ENCODE data around the gene TNS2. TPM values are rescaled to one million over a fixed set of nuclear protein-coding genes. Genes with fewer than 3 reads are reported as not detected.
"Not testable (repeated sequence)": the region's sequence is repeated elsewhere in the genome, so short reads cannot be mapped to it uniquely, and the experiment has no call there.

TNS2 gene
- total RNA-seq, 1 donor from 2014 or later: 43.8 TPM

DNA sequence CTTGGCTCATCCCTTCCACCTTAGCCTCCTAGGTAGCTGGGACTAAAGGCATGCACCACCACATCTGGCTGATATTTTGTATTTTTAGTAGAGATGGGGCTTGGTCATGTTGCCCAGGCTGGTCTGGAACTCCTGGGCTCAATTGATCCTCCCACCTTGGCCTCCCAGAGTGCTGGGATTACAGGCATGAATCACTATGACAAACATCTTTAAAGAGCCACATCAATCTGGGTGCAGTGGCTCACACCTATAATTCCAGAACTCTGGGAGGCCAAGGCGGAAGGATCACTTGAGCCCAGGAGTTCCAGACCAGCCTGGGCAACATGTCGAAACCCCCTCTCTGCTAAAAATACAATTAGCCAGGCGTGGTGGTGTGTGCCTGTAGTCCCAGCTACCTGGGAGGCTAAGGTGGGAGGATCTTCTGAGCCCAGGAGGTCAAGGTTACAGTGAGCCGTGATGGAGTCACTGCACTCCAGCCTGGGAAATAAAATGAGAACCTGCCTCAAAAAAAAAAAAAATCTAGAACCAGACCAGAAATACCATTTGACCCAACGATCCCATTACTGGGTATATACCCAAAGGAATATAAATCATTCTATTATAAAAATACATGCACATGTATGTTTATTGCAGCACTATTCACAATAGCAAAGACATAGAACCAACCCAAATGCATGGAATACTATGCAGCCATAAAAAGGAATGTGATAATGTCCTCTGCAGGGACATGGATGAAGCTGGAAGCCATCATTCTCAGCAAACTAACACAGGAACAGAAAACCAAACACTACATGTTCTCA is 45.1 kb downstream of the TNS2 start:
- not testable (repeated sequence) for DNase-seq (ENCODE audit: low read depth)

DNA sequence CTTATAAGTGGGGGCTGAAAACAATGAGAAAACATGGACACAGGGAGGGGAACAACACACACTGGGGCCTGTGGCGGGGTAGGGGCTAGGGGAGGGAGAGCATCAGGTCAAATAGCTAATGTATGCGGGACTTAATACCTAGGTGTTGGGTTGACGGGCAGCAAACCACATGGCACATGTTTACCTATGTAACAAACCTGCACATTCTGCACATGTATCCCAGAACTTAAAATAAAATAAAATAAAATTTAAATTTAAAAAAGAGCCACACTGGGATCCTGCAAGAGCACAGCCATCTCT is 45.7 kb downstream of the TNS2 start:
- not testable (repeated sequence) for DNase-seq (ENCODE audit: low read depth)

DNA sequence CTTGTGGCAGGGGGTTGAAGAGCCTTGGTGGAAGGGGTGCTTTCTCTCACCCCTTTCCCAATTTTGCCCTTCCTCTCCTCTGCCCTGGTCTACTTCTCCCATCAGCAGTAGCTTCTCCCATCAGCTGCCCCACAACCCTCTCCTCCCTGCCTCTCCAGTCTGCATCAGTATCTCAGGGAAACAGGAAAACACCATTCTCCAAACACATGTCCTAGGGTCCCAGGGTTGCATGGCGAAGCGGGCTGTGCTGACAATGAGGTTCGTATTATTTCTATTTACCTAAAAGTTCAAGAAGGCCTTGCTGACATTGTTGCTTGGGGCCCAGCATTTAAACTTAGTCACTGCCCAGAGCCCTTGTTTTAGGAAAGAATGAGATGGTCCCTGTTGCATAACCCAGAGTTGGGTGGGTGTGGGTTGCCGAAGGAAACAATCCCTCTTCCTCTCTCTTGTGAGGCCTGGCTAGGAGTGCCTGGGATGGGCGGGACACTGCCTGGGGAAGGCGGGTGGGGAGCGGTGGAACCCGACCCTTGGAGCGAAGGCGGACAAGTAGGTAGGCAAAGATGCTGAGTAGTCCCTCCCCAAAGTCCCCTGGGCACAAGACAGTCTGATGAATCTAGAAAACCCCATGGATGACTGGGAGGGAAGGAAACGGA is 46.4 kb downstream of the TNS2 start:
- DNase-seq (ENCODE audit: low read depth): peak; percentile 26

DNA sequence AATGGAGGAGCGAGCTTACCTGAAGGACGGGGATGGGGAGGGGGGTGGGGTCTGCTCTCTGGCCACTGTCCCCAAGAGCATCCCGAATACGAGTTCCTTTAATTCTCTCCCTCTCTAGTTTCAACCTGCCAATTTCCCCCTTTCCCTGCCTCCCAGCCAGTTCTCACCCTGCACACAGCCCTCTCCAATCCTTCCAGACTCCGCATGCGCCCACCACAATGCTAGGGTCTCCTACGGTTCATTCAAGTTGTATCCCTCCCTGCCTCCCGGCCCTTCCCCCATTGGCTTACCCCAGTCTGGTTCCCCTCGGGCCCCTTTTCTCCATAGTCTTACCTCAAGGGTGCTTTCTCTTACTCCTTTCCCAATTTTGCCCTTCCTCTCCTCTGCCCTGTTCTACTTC is 46.9 kb downstream of the TNS2 start:
- no peak for DNase-seq (ENCODE audit: low read depth)

DNA sequence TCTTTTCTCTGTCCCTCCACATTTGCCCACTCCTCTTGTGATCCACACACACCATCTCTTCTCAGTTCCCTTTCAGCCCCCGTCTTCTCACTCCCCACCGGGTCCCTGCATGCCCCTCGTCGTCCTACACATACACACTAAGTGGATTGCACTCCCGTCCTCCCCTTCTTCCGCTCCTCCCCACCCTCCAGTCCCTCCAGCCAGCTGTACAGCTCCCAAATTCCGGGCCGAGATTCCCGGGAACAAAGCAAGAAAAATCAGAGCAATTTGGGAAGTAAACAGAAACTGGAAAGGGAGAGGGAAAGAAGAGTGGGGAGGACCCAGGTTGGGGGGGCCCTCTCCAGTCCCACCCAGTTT is 47.3 kb downstream of the TNS2 start:
- no peak for DNase-seq (ENCODE audit: low read depth)

DNA sequence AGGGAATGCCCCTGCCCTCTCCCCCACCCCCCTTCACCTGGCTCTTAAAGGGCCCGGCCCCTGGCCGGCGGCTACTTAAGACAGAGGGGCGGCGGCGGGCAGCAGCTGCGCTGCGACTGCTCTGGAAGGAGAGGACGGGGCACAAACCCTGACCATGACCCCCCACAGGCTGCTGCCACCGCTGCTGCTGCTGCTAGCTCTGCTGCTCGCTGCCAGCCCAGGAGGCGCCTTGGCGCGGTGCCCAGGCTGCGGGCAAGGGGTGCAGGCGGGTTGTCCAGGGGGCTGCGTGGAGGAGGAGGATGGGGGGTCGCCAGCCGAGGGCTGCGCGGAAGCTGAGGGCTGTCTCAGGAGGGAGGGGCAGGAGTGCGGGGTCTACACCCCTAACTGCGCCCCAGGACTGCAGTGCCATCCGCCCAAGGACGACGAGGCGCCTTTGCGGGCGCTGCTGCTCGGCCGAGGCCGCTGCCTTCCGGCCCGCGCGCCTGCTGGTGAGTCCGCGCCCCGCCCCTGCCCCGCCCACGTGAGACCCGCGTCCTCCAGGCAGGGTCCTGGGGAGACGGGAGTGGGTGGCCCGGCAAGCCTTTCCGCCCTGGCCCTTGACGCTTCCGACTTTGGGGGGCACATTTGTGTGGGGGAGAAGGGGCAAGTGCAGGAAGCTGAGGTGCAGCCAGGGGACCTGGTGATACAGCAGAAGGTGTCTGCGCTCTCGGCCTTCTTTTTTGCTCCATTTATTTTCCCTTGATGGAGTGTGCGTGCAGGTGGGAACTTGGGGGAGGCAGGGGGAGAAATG is 47.9 kb downstream of the TNS2 start, which contains the start of gene IGFBP6:
TSS of gene IGFBP6 (plus strand) at position 104 of the 790 bp plus-strand sequence. CDS start at position 155, 51 bp downstream.
- peak; percentile 50 for DNase-seq (ENCODE audit: low read depth)

DNA sequence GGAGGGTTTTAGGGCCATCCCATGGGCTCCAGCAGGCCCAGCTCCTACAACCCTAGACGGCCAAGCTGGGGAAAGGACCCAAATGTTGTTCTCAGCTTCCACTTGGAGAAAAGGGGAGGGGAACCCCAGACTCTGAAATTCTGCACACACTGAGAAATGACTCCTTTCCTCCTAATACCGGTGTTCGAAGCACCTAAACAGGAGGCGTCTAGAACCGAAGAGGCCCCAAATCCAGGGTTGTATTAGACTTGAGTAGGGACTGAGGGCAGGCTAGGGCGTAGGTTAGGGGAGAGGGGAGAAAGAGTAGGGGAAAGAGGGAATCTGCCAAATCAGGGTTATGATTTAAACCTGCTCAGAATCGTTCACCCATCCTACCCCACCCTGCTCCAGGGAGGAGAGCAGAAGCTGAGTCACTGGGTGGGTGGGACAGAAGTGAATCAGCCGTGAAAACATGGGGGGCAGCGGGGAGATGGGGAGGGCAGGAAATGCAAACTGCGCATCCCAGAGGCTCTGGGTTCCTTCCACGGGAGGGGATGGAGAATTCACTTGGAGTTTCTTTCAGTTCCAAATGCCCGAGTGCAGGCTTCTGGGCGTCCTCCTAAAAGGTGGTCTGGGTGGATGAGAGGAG is 48.6 kb downstream of the TNS2 start:
- no peak for DNase-seq (ENCODE audit: low read depth)

DNA sequence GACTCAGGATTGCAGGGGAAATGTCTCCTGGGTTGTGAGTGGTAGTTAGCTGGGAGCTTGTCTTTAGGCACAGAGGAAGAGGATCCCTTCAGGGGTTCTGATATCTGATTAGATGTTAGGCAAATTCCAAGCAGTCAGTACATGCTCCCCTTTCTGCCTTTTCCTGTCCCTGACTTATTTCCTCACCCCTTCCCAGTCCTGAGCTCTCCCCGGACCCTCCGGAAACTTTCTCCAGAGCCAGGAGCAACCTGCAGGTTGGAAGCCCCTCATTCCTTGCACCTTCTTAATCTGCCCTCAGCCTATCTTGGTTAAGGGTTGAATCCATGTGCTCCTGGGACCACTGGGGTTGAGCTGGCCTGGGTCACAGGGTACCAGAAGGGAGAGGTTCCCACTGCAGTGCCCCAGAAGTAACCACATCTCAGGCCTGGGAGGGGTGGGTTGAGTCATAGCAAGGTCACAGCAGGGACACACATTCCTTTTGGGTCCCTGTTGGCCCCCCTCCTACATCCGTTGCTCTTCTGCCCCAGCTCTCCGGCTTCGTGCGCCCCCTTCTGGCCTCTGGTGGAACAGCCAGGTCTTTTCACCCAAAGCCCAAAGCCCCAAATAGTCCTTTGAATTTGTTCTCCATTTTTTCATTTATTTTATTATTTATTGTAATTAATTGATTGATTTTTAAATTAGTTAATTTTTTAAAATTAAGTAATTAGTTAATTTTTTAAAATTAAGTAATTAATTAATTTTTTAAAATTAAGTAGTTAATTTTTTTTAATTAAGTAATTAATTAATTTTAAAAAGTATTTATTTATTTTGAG is 49.4 kb downstream of the TNS2 start:
- DNase-seq (ENCODE audit: low read depth): peak; percentile 93

DNA sequence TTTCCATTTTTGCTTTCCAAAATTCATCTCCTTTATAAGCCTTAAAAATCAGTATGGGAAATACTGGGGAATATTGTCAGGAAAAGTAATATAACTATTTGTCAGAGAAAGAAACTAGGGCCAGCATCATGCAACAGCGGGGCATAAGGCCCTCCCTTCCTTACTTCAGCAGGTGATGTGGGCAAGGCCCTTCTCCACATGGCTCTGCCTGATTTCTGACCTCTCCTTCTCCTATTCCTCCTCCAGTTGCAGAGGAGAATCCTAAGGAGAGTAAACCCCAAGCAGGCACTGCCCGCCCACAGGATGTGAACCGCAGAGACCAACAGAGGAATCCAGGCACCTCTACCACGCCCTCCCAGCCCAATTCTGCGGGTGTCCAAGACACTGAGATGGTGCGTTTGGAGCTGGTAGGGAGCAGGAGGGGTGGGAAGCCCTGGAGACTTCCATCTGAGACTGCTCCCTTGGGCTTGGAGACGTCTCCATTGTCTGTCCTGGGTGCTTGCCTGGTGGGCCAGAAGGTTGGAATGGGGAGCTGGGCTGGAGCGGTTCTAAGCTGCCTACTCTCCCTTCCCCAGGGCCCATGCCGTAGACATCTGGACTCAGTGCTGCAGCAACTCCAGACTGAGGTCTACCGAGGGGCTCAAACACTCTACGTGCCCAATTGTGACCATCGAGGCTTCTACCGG is 50.7 kb downstream of the TNS2 start:
- no peak for DNase-seq (ENCODE audit: low read depth)

DNA sequence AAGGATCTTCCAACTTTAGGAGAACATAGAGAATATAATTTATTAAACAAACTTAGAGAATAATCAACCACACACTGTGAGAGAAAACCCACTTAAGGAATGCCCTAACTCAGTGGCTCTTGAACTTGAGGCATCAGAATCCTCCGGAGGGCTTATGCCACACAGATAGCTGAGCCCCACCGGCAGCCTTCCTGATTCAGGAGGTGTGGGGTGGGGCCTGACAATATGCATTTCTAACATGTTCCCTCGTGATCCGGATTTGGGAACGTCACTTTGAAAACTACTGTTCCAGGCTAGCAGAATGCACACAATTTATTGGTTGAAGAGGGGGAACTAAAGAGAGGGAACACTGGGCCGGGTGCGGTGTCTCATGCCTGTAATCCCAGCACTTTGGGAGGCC is 51.4 kb downstream of the TNS2 start:
- DNase-seq (ENCODE audit: low read depth): no peak

DNA sequence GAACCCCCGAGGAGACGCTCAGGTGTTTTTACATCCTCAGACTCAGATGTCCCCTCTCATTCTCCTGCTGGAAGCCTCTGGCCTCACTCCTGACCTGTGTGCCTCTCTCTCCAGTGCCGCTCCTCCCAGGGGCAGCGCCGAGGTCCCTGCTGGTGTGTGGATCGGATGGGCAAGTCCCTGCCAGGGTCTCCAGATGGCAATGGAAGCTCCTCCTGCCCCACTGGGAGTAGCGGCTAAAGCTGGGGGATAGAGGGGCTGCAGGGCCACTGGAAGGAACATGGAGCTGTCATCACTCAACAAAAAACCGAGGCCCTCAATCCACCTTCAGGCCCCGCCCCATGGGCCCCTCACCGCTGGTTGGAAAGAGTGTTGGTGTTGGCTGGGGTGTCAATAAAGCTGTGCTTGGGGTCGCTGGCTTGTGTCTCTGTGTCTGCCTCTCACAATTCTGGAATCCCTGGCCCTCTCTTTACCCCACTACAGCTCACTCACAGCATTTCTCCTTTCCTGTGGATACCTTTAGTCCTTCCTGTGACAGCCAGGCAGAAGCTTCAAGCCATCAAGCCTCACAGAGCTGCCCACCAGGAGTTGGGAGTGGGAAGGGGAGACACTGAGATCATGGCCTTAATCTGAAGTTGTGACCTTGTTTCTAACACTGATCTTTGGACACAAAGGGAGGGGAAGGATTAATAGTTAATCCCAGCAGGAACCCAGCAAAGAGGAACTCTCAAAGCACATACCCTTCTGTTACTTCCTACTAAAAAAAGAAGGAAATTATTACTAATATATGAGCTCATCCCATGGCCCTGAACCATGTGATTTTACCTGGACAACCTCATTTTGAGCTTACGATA is 52.3 kb downstream of the TNS2 start:
- no peak for DNase-seq (ENCODE audit: low read depth)

DNA sequence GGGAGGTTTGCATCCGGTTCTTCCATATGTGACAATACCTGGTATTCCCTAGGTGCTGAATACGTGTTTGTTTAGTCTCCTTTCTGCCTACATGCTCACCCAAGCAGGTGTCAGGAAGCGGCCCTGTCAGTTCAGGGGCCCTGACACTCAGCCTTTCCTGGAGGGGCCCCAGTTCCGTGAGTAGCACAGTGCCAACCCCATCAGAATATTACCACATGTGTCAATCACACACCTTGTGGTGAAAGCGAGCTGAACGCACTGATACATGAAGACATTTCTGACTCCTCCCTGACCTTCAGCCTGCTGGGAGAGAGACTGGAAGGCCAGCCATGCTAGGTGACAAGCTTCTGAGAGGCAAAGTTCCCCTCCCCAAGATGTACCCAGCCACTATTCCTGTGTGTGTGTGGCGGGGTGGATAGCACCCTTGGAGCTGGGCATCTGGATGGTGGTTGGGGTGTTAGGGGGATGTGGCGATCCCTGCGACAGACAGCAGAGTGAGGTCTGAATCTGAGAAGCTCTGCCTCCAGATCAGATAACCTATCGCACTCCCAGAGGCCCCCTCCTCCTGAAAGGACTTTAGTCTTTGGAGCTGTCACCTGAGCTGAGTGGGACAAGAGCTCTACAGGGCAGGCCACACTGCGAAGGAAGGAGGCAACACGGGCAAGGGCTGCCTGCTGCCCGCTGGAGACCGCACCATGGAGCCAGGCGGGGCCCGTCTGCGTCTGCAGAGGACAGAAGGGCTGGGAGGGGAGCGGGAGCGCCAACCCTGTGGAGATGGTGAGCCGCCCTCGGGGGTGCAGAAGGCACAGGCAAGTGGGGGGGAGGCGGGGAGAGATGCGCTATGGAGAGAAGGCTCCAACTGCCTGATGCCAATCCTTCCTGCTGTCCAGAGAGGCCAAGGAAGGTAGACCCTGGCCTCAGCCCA is 53.3 kb downstream of the TNS2 start, which contains the start of gene SOAT2:
TSS of gene SOAT2 (plus strand) at position 604 of the 925 bp plus-strand sequence. CDS start at position 696, 92 bp downstream.
- DNase-seq (ENCODE audit: low read depth): no peak

DNA sequence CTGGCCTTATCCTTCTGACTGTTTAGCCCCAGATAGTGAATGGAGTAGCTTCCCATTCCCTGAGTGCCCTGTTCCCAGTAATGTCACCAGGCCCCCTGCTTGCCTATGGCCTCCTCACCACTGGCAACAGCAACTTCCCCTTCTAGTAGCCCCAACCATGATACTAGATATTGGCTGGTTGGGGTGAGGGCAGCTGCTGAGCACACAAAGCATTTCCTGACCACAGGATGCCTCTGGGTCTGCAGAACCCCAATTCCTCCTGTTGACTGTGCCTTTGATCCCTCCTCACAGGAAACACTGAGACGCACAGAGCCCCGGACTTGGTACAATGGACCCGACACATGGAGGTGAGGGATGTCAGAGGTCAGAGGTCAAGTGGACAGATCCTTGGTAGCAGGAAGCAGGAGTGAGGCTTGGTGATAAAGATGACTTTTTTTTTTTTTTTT is 54.0 kb downstream of the TNS2 start:
- peak; percentile 66 for DNase-seq (ENCODE audit: low read depth)

DNA sequence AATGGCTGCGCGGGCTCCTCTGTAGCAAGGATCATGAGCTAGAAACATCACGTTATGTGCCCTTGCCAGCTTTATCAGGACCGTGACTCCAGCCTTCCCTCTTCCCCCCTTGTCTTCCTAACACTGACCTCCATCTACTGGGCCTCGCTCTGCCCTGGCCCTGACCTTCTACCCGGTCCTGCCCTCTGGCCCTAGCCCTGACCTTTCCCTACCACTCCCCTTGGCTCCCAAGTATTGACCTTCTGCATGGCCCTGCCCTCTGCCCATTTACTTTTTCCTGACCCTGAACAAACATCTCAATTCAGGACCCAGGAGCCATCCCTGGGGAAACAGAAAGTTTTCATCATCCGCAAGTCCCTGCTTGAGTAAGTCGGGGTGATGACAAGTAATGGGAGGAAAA is 55.4 kb downstream of the TNS2 start:
- no peak for DNase-seq (ENCODE audit: low read depth)

DNA sequence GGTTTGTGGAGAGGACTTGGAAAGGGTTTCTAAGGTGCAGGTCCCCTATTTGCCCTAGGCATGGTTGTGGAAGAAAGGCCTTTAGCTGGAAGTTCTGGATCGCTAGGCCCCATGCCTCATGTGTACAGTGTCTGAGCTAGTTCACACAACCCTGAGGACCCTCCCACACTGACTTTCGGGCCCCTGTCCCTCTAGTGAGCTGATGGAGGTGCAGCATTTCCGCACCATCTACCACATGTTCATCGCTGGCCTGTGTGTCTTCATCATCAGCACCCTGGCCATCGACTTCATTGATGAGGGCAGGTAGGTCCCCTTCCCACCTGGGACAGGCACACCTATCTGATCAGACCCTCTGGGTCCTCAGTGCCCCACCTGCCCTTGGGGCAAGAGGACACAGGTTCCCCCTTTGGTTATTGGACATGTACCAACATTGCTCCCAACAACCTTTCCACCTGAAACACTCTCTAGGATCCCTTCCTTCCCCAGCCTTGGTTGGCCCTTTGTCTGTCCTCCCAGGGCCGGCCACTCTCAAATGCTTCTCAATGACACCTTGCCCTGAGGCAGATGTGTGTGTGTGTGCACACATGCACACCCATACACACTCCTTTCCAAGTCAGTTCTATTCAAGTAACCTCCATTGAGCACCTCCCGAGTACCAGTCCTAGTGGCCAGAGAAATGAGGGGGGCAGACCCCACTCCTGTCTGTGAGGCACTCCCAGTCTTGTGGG is 56.0 kb downstream of the TNS2 start:
- no peak for DNase-seq (ENCODE audit: low read depth)

DNA sequence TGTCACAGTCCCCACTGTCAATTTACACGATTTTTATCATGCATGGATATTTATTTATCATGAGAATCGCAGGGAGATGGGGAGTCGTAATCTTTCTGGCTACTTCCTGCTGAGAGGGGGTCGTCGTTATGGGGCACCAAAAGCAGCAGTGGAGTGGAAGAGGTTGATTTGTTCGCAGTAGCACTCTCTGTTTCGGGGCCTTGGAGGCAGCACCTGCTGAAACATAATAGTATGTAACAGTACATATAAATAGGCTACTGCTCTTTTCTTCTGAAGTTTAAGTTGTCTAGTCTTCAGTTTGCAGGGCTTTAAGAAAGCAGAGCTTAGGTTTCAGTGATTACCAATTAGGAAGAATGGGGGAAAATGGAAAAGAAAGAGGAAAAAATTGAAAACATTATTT is 57.3 kb downstream of the TNS2 start:
- no peak for DNase-seq (ENCODE audit: low read depth)

DNA sequence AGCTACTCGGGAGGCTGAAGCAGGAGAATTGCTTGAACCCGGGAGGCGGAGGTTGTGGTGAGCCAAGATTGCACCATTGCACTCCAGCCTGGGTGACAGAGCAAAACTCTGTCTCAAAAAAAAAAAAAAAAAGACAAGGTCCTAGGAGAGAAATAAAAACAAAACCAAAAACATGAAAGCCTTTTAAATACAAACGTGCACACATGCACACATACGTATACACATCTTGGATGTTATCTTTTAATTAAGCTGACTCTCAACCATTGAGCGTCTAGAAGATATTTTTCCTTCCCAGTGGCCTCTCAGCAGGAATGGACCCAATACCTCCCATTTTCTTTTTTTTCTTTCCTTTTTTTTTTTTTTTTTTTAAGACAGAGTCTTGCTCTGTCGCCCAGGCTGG is 62.6 kb downstream of the TNS2 start:
- not testable (repeated sequence) for DNase-seq (ENCODE audit: low read depth)

Measured in myocyte (in vitro differentiated cells).